GOT3 (cell line): Measurements from ENCODE around the gene ZNF383.
A peak's percentile ranks its signal among the peaks of the same experiment; 100 is the strongest.
"Not testable (repeated sequence)": the region's sequence is repeated elsewhere in the genome, so short reads cannot be mapped to it uniquely, and the experiment has no call there.

ENCODE experiments used
- DNase-seq: peaks from one replicate; lab custom pipeline; 2025; ENCODE audit warnings: mixed read lengths; lab: John Stamatoyannopoulos, UW

The ZNF383 gene

GRCh38 chr19:37217775-37218591 is at the start of gene ZNF383:
ZNF383 (plus strand) TSS chr19:37218214; CDS start chr19:37230454, 12,240 bp downstream.
- DNase-seq, result peak; percentile 66

DNA sequence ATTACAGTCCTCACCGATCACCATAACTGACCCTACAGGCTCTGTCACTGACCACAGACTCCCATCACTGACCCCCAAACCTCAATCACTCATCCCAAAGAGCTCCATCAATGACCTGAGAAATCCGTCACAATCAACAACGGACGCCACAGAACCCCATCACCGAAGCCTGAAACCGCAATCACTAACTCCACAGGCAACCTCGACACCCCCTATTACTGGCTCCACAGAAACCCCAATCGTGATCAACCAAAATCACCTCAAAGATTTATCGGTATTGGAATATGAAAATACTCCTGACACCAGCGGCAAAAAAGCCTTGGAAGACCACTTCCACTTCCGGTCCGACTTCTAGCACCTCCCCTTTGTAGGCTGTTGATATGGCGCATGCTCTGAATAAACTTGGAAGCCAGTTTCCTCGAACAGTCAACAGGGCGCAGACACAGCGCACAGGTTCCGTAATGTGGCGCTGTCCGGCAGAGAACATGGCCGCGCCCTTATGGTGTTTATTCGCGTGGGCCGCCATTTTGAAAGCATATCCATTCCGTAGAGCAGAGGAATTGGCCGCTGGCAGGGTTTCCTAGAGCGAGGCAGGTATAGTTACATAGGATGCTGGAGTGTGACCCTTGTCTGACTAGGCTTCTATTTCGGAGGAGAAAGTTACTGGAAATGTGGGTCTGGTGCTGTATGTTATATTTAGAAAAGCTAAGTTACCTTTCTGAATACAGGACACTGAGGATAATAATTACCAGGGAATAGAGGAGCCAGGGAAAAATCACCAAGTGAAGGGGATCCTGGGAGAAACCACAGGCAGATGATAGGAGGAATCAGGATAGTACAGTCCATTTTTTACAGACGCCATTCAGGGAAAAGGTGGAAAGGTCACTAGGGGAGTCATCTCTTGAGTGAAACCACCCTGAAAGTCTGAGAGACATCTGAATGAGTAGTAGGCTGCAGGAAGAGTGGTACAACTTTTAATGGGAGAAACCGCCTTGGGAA is 45.3 kb upstream of the ZNF383 start, which contains the start of gene ZNF585A:
Gene ZNF585A (minus strand): TSS at position 328 of the 999 bp plus-strand sequence. CDS start 2,785 bp downstream, outside the sequence.
- peak; percentile 47 for DNase-seq

DNA sequence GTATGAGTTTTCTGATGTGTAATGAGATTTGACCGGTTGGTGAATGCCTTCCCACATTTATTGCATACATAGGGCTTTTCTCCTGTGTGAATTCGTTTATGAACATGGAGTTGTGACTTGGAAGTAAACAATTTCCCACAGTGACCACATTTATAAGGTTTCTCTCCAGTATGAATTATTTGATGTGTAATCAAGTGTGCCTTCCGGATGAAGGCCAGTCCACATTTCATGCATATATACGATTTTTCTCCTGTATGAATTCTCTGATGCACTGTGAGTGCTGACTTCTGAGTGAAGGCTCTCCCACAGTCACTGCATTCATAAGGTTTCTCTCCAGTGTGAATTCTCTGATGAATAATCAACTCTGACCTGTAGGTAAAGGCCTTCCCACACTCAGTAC is 31.9 kb upstream of the ZNF383 start:
- DNase-seq, result not testable (repeated sequence)

GRCh38 chr19:37195248-37195647 is 22.8 kb upstream of the ZNF383 start:
- not testable (repeated sequence) for DNase-seq

- DNase-seq, result not testable (repeated sequence)
Measured at GRCh38 chr19:37197115-37197514, 20.9 kb upstream of the ZNF383 start.

GRCh38 chr19:37197768-37198167 is 20.2 kb upstream of the ZNF383 start:
- DNase-seq, result no peak

- no peak for DNase-seq
Measured at GRCh38 chr19:37217480-37217774, 587 bp upstream of the ZNF383 start.

GRCh38 chr19:37218592-37218935 is 550 bp downstream of the ZNF383 start:
- DNase-seq, result no peak

GRCh38 chr19:37220383-37220782 is 2.4 kb downstream of the ZNF383 start:
- DNase-seq, result no peak

DNA sequence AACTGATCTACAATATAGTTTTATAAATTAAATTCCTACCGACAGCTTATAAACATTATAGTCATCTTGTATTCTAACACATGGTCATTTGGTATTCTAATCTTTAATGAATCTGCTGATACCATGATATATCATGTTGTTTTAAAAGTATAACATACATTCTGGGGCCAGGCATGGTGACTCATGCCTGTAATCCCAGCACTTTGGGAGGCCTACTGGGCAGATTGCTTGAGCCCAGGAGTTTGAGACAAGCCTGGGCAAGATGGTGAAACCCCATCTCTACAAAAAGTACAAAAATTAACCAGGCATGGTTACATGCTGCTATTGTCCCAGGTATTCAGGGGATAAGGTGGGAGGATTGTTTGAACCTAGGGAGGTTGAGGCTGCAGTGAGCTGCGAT is 3.1 kb downstream of the ZNF383 start:
- no peak for DNase-seq

DNA sequence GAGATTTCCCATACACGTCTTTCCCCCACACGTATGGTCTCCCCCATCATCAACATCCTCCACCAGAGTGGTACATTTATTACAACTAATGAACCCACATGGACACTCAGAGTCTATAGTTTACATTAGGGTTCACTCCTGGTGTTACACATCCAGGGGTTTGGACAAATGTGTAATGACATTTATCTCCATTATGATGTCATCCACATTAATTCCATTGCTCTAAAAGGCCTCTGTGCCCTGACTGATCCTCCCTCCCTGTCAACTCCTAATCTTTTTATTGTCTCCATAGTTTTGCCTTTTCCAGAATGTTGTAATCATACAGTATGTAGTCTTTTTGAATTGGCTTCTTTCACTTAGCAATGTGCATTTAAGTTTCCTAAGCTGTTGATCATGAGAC is 8.2 kb downstream of the ZNF383 start:
- no peak for DNase-seq

DNA sequence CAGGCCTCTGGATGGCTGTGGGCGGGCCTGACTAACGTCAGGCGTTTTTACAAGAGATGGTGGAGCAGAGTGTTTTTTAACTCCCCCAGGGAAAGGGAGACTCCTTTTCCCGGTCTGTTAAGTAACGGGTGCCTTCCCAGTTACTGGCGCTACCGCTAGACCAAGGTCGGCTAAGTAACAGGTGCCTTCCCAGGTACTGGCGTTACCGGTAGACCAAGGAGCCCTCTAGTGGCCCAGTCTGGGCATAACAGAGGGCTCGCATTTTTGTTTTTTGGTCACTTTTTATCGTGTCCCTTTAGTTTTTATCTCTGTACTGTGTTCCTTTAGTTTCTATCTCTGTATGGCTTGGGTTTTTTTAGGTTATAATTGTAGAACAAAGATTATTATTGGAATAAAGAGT is 10.0 kb downstream of the ZNF383 start:
- no peak for DNase-seq

DNA sequence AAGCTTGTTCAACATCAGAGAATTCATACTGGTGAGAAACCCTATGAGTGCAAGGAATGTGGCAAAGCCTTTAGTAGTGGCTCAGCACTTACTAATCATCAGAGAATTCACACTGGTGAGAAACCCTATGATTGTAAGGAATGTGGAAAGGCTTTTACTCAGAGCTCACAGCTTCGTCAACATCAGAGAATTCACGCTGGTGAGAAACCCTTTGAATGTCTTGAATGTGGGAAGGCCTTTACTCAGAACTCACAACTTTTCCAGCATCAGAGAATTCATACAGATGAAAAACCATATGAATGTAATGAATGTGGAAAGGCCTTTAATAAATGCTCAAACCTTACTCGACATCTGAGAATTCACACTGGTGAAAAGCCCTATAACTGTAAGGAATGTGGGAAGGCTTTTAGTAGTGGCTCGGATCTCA is 25.2 kb downstream of the ZNF383 start:
- no peak for DNase-seq

DNA sequence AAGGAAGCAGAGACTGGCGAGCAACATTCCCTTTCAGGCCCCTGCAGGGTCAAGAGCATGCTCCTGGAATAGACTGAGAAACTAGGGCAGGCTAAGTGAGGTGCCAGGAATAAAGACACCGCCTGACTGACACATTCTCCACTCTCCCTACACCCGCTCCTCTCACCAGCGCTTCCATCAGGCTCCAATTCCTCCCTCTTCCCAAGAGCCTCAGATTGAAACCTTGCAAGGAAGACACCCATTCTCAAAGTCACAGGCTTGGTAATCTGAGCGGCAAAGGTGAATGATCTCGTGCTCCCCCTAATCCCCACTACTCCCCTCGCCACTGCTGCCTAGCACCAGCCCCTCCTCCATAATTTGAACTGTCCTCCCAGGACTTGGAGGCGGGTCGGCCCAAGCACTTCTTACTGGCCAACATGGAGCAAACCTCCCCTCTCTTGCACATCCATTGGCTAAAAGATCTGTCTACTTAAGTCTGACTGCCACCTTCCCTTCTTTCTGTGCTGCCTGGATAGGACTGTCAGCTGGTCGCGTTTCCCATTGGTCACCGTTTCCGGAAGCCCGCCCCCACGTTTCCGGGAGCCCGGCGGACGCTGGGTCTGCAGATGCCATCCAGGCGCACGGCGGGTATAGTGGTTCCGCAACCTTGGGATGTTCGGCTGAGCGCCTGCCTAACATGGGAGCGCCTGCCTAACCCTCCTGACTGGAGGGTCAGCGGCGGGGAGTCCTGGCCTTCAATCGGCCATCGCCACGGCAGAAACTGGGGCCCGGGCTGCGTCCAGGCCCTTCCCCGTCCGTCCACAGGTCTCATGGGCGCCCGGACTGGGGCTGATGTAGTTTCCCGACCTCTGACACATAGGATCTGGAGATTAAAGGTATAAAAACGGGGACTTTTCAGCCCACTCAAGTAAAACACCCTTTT is 33.6 kb downstream of the ZNF383 start:
- peak; percentile 70 for DNase-seq

GRCh38 chr19:37263028-37263427 is 45.0 kb downstream of the ZNF383 start:
- not testable (repeated sequence) for DNase-seq

- not testable (repeated sequence) for DNase-seq
Measured at GRCh38 chr19:37267005-37267404, 49.0 kb downstream of the ZNF383 start.

GRCh38 chr19:37267755-37268154 is 49.7 kb downstream of the ZNF383 start:
- not testable (repeated sequence) for DNase-seq

DNA sequence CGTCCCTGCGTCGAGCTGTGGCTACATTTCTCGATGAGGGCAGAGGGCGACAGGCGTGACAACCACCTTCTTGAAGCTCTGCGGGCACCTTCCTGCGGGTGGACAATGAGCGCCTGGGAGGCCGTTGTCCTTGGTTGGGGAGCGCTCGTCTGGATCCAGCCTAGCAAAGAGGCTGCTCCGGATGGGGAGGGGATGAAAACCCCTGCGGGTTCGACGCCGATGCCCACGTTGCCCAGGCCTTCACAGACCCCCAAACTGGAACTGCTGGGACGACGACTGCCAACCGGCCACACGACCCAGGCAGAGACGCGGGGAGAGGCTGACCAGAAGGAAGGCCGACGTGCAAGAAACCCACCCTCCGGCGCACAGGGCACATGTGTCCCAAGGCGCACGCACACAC is 62.6 kb downstream of the ZNF383 start:
- DNase-seq, result not testable (repeated sequence)

GRCh38 chr19:37284020-37284419 is 66.0 kb downstream of the ZNF383 start:
- not testable (repeated sequence) for DNase-seq

DNA sequence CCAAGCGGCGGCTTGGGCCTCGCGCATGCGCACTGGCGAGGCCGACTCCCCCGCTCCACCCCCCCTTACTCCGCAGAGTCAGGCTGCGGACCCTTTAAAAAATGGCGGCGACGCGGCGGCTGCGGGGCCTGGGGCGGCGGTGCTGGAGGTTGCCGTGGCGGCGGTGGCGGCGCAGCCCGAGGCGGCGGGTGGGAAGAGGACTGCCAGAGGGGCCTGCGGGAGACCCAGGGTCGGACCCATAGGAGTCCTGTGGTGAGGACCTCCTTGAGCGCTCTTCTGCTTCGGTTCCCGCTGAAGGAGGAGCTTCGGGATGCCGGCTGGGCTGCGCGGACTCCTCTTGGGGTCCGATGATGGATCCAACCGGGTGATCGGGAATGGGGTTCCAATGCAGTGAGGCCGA is 71.2 kb downstream of the ZNF383 start:
- DNase-seq, result not testable (repeated sequence)
